Measurements from ENCODE around the gene XXYLT1. TPM values are rescaled to one million over a fixed set of nuclear protein-coding genes. Genes with fewer than 3 reads are reported as not detected.
A peak's percentile ranks its signal among the peaks of the same experiment; 100 is the strongest.

Gene XXYLT1
- total and polyA plus RNA-seq, 9 of the 15 experiments (the other 6 are each of a cell fraction or from before 2014, with no cell fraction given), result 1.9 to 18.9 (median 15.0) TPM

DNA sequence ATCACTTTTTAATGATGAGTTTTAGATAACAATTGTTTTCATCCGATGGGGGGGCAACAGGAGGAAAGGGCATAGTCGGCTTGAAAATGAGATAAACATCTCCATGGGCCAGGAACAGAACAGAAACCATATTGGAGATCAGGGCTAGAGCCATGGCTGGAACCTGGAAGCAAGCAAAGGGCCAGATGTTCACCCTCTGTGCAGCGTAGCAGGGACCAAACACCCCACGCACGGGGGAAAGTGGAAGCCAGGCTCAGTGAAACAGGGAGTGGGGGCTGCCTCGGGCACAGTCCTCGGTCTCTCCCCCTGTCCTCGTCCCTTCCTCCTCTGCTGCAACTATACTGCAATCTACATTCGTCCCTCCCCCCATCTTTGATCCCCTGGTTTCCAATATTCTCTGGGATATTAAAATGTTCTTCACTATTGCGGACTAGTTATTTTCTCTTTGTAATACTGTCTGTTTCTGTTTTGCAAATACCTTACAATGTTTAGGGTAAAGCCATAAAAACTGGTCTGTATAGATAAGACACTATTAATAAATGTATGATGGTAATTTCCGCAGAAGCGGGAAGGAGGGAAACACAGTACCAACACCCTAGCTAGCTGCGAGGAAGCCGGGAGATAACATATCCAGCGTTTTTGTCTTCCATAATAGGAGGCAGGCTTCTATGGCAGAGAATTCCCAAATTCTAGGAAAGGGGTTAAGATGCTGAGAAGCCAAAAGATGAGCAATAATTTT, 121.5 kb downstream of the XXYLT1 start (continued):
- TF ChIP-seq GTF2A2 (tag; IDR thresholded peaks at IDR 0.05) (peak; percentile 88), ZC3H8 (IDR thresholded peaks at IDR 0.05) (no peak), RBM39 (optimal IDR thresholded peaks at IDR 0.05; ENCODE audit: low read depth, low read length) (no peak), PHF20 (IDR thresholded peaks at IDR 0.05; ENCODE audit: partially characterized antibody) (no peak), SMAD4 (CRISPR knock-in tag; conservative IDR thresholded peaks at IDR 0.05) (peak; percentile 97), CHD2 (IDR thresholded peaks at IDR 0.05; ENCODE audit: low read depth, low read length) (no peak), ZKSCAN3 (CRISPR knock-in tag; IDR thresholded peaks at IDR 0.05) (no peak), NEUROD1 (IDR thresholded peaks at IDR 0.05; ENCODE audit: borderline replicate concordance, low read depth, low read length, partially characterized antibody) (no peak), ADNP (tag; IDR thresholded peaks at IDR 0.05) (no peak), E2F8 (IDR thresholded peaks at IDR 0.05; ENCODE audit: low read depth, partially characterized antibody) (no peak), FOS (IDR thresholded peaks at IDR 0.05; ENCODE audit: extremely low read depth, insufficient read length) (no peak), SMAD3 (CRISPR knock-in tag; conservative IDR thresholded peaks at IDR 0.05) (peak; percentile 85; the same call in 1 of the 2 replicates), SAP30 (IDR thresholded peaks at IDR 0.05; ENCODE audit: borderline replicate concordance, insufficient read depth, low read depth, low read length, poor library complexity, severe bottlenecking) (no peak), ZFP36 (IDR thresholded peaks at IDR 0.05; ENCODE audit: low read depth, low read length, partially characterized antibody) (no peak), HDGF (IDR thresholded peaks at IDR 0.05) (no peak), SMAD2 (IDR thresholded peaks at IDR 0.05; ENCODE audit: low read depth, low read length) (no peak), TBP (optimal IDR thresholded peaks at IDR 0.05; ENCODE audit: low read depth, low read length) (no peak), HCFC1 (IDR thresholded peaks at IDR 0.05; ENCODE audit: low read depth, low read length) (no peak)
- TF ChIP-seq, protein P1, sequence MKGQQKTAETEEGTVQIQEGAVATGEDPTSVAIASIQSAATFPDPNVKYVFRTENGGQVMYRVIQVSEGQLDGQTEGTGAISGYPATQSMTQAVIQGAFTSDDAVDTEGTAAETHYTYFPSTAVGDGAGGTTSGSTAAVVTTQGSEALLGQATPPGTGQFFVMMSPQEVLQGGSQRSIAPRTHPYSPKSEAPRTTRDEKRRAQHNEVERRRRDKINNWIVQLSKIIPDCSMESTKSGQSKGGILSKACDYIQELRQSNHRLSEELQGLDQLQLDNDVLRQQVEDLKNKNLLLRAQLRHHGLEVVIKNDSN (CRISPR knock-in tag; IDR thresholded peaks at IDR 0.05), result no peak
- TF ChIP-seq, protein P2, sequence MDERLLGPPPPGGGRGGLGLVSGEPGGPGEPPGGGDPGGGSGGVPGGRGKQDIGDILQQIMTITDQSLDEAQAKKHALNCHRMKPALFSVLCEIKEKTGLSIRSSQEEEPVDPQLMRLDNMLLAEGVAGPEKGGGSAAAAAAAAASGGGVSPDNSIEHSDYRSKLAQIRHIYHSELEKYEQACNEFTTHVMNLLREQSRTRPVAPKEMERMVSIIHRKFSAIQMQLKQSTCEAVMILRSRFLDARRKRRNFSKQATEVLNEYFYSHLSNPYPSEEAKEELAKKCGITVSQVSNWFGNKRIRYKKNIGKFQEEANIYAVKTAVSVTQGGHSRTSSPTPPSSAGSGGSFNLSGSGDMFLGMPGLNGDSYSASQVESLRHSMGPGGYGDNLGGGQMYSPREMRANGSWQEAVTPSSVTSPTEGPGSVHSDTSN (CRISPR knock-in tag; IDR thresholded peaks at IDR 0.05; ENCODE audit: low read depth), result no peak
- TF ChIP-seq, protein P2 (tag; conservative IDR thresholded peaks at IDR 0.05; ENCODE audit: low read depth), result no peak; the same call in 1 of the 2 replicates

Data from K562 (cell line).